Kidney (tissue), 14 donors: Measurements from ENCODE around the gene NCAN. TPM values are rescaled to one million over a fixed set of nuclear protein-coding genes. Genes with fewer than 3 reads are reported as not detected.

ENCODE experiments used
- DNase-seq, 5 donors: peaks; one replicate each; pipeline ENCODE4 v3.0.0-alpha.2; 2013 to 2020
- FAIRE-seq: peaks from 2 replicates; lab custom pipeline; 2012; peaks lifted over from hg19 to GRCh38; lab: Jason Lieb, UNC
- H3K27ac ChIP-seq, 2 donors: one replicate each; pipeline ENCODE4 v1.7.0; 2013; ENCODE audit warnings: low read depth in 2 of 2, low read length in 2 of 2, inconsistent platforms in 1 of 2
- H3K27me3 ChIP-seq: one replicate; pipeline ENCODE4 v1.7.1; 2013; ENCODE audit warnings: low read length, inconsistent platforms; ENCODE audit not compliant: control insufficient read depth, insufficient read depth
- H3K36me3 ChIP-seq, 3 donors: one replicate each; pipeline versions ENCODE4 v1.7.0 to v1.7.1; 2013; ENCODE audit warnings: low read length in 3 of 3, control low read depth in 1 of 3, inconsistent platforms in 1 of 3; ENCODE audit not compliant: insufficient read depth in 3 of 3, control insufficient read depth in 2 of 3
- H3K4me1 ChIP-seq, 3 donors: one replicate each; pipeline versions ENCODE4 v1.7.0 to v1.7.1; 2013; ENCODE audit warnings: low read length in 3 of 3, inconsistent platforms in 1 of 3, low read depth in 1 of 3; ENCODE audit not compliant: control insufficient read depth in 2 of 3, insufficient read depth in 2 of 3
- H3K4me3 ChIP-seq, 3 donors: one replicate each; pipeline versions ENCODE4 v1.7.0 to v1.8.1; 2013; ENCODE audit warnings: low read length in 3 of 3, control low read depth in 1 of 3, inconsistent platforms in 1 of 3
- H3K9ac ChIP-seq, 3 donors: one replicate each; pipeline versions ENCODE4 v1.7.0 to v1.7.1; 2013; ENCODE audit warnings: low read length in 3 of 3, control low read depth in 1 of 3, inconsistent platforms in 1 of 3
- H3K9me3 ChIP-seq, 3 donors: one replicate each; pipeline versions ENCODE4 v1.7.0 to v1.7.1; 2013; ENCODE audit warnings: low read length in 3 of 3, control low read depth in 1 of 3, inconsistent platforms in 1 of 3; ENCODE audit not compliant: control insufficient read depth in 2 of 3, insufficient read depth in 1 of 3
- intact Hi-C: fragments of 100-400 bp; cut with DNase I; formaldehyde crosslinking; loops from one replicate; pipeline ENCODE4 v1.11.1; 2022
- polyA plus RNA-seq: library from polyadenylated mRNA; stranded (reverse); fragments of 350-450 nt; fragmentation: Illumina TruSeq; extraction: RNeasy Lipid Tissue Mini Kit (QIAGEN cat#74804); gene quantifications from one replicate; pipeline ENCODE4 v1.2.3, GENCODE V29; 2014; ENCODE audit warnings: low read depth, low replicate concordance; ENCODE audit not compliant: insufficient read depth
- total RNA-seq: library from RNA; stranded (reverse); fragmentation: NEBNext Ultra II Directional; extraction: Animal tissue kit (Norgen Biotek cat#: 25700); gene quantifications from one replicate; pipeline ENCODE4 v1.2.1, GENCODE V29; 2021
- TF ChIP-seq, protein P1 (sequence below): IDR thresholded peaks from 3 replicates; pipeline ENCODE4 v1.5.1; 2012; ENCODE audit warnings: mild to moderate bottlenecking, moderate library complexity, borderline replicate concordance; ENCODE audit not compliant: insufficient read depth; ENCODE audit errors: extremely low read depth
- donor health status: control.
- donor health status: control.
- donor health status: control.
- donor health status: control.
- donor health status: control.
- donor health status: DM: yes; HTN: yes; CAD: no.
- donor health status: Normal renal cell carcinoma (clear cell type).

NCAN gene
- total and polyA plus RNA-seq, 2 donors from 2014 or later, result 0.13 TPM; not detected in 1

DNA sequence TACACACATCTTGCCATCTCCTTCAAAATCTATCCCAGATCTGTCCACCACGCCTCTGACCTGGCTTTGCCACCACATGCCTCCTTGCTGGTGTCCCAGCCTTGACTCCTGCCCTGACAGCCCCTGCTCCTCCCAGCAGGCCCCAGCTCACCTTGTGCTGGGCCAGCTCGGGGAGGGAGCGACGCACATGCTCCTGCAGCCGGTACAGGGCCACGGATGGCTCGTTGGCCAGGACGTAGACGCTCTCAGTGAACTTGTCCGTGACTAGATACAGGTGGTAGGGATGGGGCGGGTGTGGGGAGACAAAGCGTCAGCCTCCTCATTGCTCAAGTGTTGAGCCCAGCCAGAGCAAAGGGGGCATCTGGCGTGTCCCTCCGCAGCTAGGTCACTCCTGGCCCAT, 25.0 kb upstream of the NCAN start:
- DNase-seq (no peak), FAIRE-seq (no peak)
- intact Hi-C loops, result no loop called here
- H3K36me3 ChIP-seq, result peaks cover 0 to under 1% (median 0%) of the 10 kb centered on the region in 3 donors
- peaks cover 0 to 15% (median 4%) of the 10 kb centered on the region in 3 donors for H3K4me1 ChIP-seq
- H3K9ac ChIP-seq, result no peak overlapping the region
- H3K27ac ChIP-seq, result no peak overlapping the region
- no peak overlapping the region for H3K4me3 ChIP-seq
- H3K9me3 ChIP-seq, result no peaks in the 10 kb centered on the region
- TF ChIP-seq, protein P1, sequence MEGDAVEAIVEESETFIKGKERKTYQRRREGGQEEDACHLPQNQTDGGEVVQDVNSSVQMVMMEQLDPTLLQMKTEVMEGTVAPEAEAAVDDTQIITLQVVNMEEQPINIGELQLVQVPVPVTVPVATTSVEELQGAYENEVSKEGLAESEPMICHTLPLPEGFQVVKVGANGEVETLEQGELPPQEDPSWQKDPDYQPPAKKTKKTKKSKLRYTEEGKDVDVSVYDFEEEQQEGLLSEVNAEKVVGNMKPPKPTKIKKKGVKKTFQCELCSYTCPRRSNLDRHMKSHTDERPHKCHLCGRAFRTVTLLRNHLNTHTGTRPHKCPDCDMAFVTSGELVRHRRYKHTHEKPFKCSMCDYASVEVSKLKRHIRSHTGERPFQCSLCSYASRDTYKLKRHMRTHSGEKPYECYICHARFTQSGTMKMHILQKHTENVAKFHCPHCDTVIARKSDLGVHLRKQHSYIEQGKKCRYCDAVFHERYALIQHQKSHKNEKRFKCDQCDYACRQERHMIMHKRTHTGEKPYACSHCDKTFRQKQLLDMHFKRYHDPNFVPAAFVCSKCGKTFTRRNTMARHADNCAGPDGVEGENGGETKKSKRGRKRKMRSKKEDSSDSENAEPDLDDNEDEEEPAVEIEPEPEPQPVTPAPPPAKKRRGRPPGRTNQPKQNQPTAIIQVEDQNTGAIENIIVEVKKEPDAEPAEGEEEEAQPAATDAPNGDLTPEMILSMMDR, result no peak
- no peaks in the 10 kb centered on the region for H3K27me3 ChIP-seq

DNA sequence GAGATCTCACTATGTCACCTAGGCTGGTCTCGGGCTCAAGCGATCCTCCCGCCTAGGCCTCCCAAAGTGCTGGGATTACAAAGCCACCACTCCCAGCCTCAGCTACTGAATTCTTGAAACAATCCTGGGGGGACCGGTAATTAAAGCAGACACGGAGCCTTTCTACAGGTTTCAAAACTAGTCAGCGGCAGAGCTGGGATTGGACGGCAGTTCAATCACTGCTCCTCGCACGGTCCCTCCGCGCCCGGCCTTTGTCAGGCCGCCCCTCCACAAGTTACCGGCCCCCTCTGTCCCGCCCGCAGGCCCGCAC, 20.0 kb upstream of the NCAN start:
- TF ChIP-seq, protein P1, result no peak
- FAIRE-seq (no peak), DNase-seq (no peak)
- intact Hi-C loops, result no loop called here
- H3K27me3 ChIP-seq, result no peaks in the 10 kb centered on the region
- H3K36me3 ChIP-seq, result no peaks in the 10 kb centered on the region
- peaks cover 0 to 18% (median 4%) of the 10 kb centered on the region in 3 donors for H3K4me1 ChIP-seq
- no peaks in the 10 kb centered on the region for H3K9me3 ChIP-seq
- peak overlapping the region; percentile 100 for H3K27ac ChIP-seq
- peak overlapping the region; percentile 88 to 99 (median 98) for H3K4me3 ChIP-seq
- peak overlapping the region; percentile 72 to 97 (median 93) for H3K9ac ChIP-seq

DNA sequence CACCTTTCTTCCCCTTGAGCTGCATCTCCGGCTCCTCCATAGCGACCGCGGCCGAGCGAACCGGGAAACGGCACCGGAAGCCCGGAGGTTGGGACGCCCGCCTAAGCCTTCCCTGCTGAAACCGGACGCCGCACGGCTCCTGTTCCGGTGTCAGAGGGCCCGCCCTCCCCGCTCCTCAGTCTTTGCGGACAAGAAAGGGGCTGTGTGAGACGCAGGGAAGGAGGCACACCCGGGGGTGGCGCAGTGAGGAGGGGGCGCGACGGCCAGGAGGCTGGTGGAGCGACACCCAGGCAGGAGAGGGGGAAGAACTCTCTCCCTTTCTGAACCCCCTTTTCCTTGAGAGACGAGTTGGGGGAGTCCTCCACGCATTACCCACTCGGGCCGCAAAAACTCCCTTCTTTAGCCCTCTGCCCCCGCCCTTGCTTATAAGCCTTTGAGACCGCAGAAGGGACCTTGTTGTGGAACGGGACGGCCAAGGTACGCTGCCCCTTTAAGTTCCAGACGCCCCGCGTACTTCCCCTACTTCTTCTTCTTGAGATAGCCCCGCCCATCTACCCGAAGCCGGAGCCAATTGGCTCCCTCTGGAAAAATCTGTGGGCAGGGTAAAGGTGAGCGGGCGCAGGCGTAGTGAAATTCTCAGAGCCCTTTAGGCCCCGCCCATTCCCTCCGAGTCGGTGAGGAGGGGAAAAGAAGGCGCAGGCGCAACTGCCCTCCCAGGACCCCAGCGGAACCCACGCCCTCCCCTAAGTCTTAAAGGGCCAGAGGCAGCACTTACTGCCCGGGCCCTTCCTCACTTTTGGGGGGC, 19.5 kb upstream of the NCAN start, which contains the start of the genes BORCS8 and RFXANK:
Gene BORCS8, minus strand, starts transcription at position 75 of the 805 bp plus-strand sequence. Its CDS starts 35 bp downstream, at position 40.
Gene RFXANK, plus strand, starts transcription at position 181 of the 805 bp plus-strand sequence. CDS start 1,689 bp downstream, outside the sequence.
- peaks cover 0 to 18% (median 4%) of the 10 kb centered on the region in 3 donors for H3K4me1 ChIP-seq
- peak within 1 kb of the TSS; percentile 100 for H3K27ac ChIP-seq
- H3K36me3 ChIP-seq, result peaks cover 0 to 3% (median 0%) of the 10 kb centered on the region in 3 donors
- no peaks in the 10 kb centered on the region for H3K27me3 ChIP-seq
- TF ChIP-seq, protein P1, result peak; percentile 2
- H3K9me3 ChIP-seq, result no peaks in the 10 kb centered on the region
- DNase-seq (peak; percentile 99 to 100 (median 100)), FAIRE-seq (peak; percentile 98)
- H3K9ac ChIP-seq, result peak within 1 kb of the TSS; percentile 89 to 99 (median 99)
- H3K4me3 ChIP-seq, result peak within 1 kb of the TSS; percentile 88 to 99 (median 98)
- intact Hi-C loops, result no loop called here
